WTC11 (cell line): ENCODE data around the gene NR3C2. TPM values are rescaled to one million over a fixed set of nuclear protein-coding genes. Genes with fewer than 3 reads are reported as not detected.

Experiments
- ATAC-seq: fragments of 200-7000 bp; cut with Tn5 transposase; 2 replicates; pipeline ENCODE4 v1.10.0; 2021; ENCODE audit warnings: mild to moderate bottlenecking, moderate library complexity
- CTCF ChIA-PET: fragments of 300-600 bp; sonication (Branson Sonifier 250); formaldehyde crosslinking; loops from one replicate; lab custom pipeline; 2021; ENCODE audit warnings: antibody characterized with exemption; lab: Charles Lee
- POLR2A ChIA-PET: fragments of 350-600 bp; sonication (Branson Sonifier 250); formaldehyde crosslinking; loops from one replicate; lab custom pipeline; 2021; ENCODE audit warnings: antibody characterized with exemption; lab: Charles Lee
- DNase-seq: peaks from one replicate; pipeline ENCODE4 v3.0.0; 2021; ENCODE audit warnings: low spot score
- H3K27ac Mint-ChIP-seq: 2 replicates; pipeline ENCODE4 v1.8.0; 2021; ENCODE audit warnings: mixed read lengths
- H3K27me3 Mint-ChIP-seq: 2 replicates; pipeline ENCODE4 v1.8.0; 2021; ENCODE audit warnings: low read depth, mild to moderate bottlenecking, moderate library complexity, mixed read lengths
- H3K36me3 Mint-ChIP-seq: 2 replicates; pipeline ENCODE4 v1.8.0; 2021; ENCODE audit warnings: mixed read lengths
- H3K4me1 Mint-ChIP-seq: 2 replicates; pipeline ENCODE4 v1.8.0; 2022; ENCODE audit warnings: mixed read lengths
- H3K4me3 Mint-ChIP-seq: 2 replicates; pipeline ENCODE4 v1.8.0; 2021; ENCODE audit warnings: mild to moderate bottlenecking, moderate library complexity, mixed read lengths
- H3K9me3 Mint-ChIP-seq: 2 replicates; pipeline ENCODE4 v1.8.0; 2021; ENCODE audit warnings: mixed read lengths
- ATF6 ChIP-seq: sonication (generic); formaldehyde crosslinking; IDR thresholded peaks from 2 replicates; pipeline ENCODE4 v1.8.1; 2023; ENCODE audit warnings: mild to moderate bottlenecking, missing genetic modification reagents
- CTCF ChIP-seq: fragments of 200-600 bp; IDR thresholded peaks from 2 replicates; pipeline ENCODE4 v1.8.0; 2022; ENCODE audit warnings: antibody characterized with exemption
- E2F1 ChIP-seq: sonication (generic); formaldehyde crosslinking; IDR thresholded peaks from 2 replicates; pipeline ENCODE4 v1.8.0; 2022; ENCODE audit warnings: mild to moderate bottlenecking, missing genetic modification reagents
- GRHL2 ChIP-seq: fragments of 250-450 bp; sonication (Bioruptor Pico); IDR thresholded peaks from 2 replicates; pipeline ENCODE4 v1.8.0; 2022; ENCODE audit warnings: mild to moderate bottlenecking, moderate library complexity; ENCODE audit not compliant: insufficient replicate concordance, severe bottlenecking
- HMGA2 ChIP-seq: fragments of 250-450 bp; sonication (Bioruptor Pico); IDR thresholded peaks from 2 replicates; pipeline ENCODE4 v1.4.0; 2021; ENCODE audit warnings: mild to moderate bottlenecking, moderate library complexity
- NFATC4 ChIP-seq: fragments of 250-450 bp; sonication (Bioruptor Pico); IDR thresholded peaks from 2 replicates; pipeline ENCODE4 v1.9.0; 2021; ENCODE audit warnings: mild to moderate bottlenecking
- NFYB ChIP-seq: sonication (generic); formaldehyde crosslinking; conservative IDR thresholded peaks from 2 replicates; pipeline ENCODE4 v1.8.0; 2022; ENCODE audit warnings: low read depth, missing genetic modification reagents
- NR2C2 ChIP-seq: sonication (generic); formaldehyde crosslinking; IDR thresholded peaks from 2 replicates; pipeline ENCODE4 v1.8.0; 2022; ENCODE audit warnings: mild to moderate bottlenecking, missing genetic modification reagents
- RELA ChIP-seq: sonication (generic); formaldehyde crosslinking; IDR thresholded peaks from 2 replicates; pipeline ENCODE4 v1.8.1; 2022; ENCODE audit warnings: missing genetic modification reagents, mild to moderate bottlenecking, borderline replicate concordance
- SP1 ChIP-seq: sonication (generic); formaldehyde crosslinking; conservative IDR thresholded peaks from 2 replicates; pipeline ENCODE4 v1.8.1; 2022; ENCODE audit warnings: missing genetic modification reagents
- USF1 ChIP-seq: sonication (generic); formaldehyde crosslinking; IDR thresholded peaks from 2 replicates; pipeline ENCODE4 v1.8.0; 2022; ENCODE audit warnings: mild to moderate bottlenecking, missing genetic modification reagents
- ZNF396 ChIP-seq: fragments of 250-450 bp; sonication (Bioruptor Pico); IDR thresholded peaks from 2 replicates; pipeline ENCODE4 v1.8.0; 2021; ENCODE audit warnings: mild to moderate bottlenecking, moderate library complexity, borderline replicate concordance
- ZSCAN18 ChIP-seq: fragments of 250-450 bp; sonication (Bioruptor Pico); IDR thresholded peaks from 2 replicates; pipeline ENCODE4 v2.1.2; 2022; ENCODE audit warnings: mild to moderate bottlenecking, moderate library complexity
- total RNA-seq: library from RNA; stranded (reverse); gene quantifications from 3 replicates; pipeline ENCODE4 v1.2.3, GENCODE V29; 2021
- TF ChIP-seq, protein P1 (sequence below): sonication (generic); formaldehyde crosslinking; IDR thresholded peaks from 2 replicates; pipeline ENCODE4 v1.8.0; 2022; ENCODE audit warnings: missing genetic modification reagents
- TF ChIP-seq, protein P2 (sequence below): sonication (generic); formaldehyde crosslinking; IDR thresholded peaks from 2 replicates; pipeline ENCODE4 v1.8.0; 2022; ENCODE audit warnings: mild to moderate bottlenecking, missing genetic modification reagents

Gene NR3C2
- total RNA-seq, 1 experiment from 2014 or later, result 2.8 TPM

GRCh38 chr4:148116969-148117368, 325.2 kb downstream of the NR3C2 start:
- ATAC-seq, result peak; percentile 91
- Mint-ChIP-seq H3K36me3 (peaks cover 3% of the 10 kb centered on the region), H3K27me3 (peaks cover 11% of the 10 kb centered on the region), H3K27ac (no peak overlapping the region), H3K4me1 (peaks cover 42% of the 10 kb centered on the region), H3K4me3 (no peak overlapping the region), H3K9me3 (peaks cover 18% of the 10 kb centered on the region)
- ChIA-PET POLR2A (no interaction called here), CTCF (no interaction called here)
- TF ChIP-seq, protein P1, sequence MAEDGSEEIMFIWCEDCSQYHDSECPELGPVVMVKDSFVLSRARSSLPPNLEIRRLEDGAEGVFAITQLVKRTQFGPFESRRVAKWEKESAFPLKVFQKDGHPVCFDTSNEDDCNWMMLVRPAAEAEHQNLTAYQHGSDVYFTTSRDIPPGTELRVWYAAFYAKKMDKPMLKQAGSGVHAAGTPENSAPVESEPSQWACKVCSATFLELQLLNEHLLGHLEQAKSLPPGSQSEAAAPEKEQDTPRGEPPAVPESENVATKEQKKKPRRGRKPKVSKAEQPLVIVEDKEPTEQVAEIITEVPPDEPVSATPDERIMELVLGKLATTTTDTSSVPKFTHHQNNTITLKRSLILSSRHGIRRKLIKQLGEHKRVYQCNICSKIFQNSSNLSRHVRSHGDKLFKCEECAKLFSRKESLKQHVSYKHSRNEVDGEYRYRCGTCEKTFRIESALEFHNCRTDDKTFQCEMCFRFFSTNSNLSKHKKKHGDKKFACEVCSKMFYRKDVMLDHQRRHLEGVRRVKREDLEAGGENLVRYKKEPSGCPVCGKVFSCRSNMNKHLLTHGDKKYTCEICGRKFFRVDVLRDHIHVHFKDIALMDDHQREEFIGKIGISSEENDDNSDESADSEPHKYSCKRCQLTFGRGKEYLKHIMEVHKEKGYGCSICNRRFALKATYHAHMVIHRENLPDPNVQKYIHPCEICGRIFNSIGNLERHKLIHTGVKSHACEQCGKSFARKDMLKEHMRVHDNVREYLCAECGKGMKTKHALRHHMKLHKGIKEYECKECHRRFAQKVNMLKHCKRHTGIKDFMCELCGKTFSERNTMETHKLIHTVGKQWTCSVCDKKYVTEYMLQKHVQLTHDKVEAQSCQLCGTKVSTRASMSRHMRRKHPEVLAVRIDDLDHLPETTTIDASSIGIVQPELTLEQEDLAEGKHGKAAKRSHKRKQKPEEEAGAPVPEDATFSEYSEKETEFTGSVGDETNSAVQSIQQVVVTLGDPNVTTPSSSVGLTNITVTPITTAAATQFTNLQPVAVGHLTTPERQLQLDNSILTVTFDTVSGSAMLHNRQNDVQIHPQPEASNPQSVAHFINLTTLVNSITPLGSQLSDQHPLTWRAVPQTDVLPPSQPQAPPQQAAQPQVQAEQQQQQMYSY, result no peak
- TF ChIP-seq ATF6, result no peak
- no peak for TF ChIP-seq HMGA2 (CRISPR knock-in tag)
- TF ChIP-seq E2F1 (CRISPR knock-in tag), result no peak
- TF ChIP-seq SP1, result no peak
- no peak for DNase-seq

- DNase-seq, result no peak
- POLR2A ChIA-PET, result no interaction called here
These were observed 325.9 kb downstream of the NR3C2 start for GRCh38 chr4:148116264-148116663.

DNA sequence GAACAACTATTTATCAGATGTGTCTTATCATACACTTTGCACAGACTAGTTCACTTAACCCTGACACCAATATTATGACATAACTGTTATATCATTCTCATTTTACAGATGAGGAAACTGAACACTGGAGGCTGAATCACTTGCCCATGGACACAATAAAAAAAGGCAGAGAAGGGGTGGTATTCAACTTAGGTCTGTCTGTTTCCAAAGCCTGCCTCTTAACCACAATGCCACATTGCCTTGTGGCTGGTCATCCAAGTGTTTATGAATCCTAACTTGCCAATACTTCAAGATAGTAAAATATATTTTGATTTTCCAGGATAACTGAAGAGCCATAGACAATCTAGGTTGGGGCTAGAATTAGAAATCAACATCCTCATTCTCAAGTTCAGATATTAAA, 327.8 kb downstream of the NR3C2 start:
- POLR2A ChIA-PET, result no interaction called here
- TF ChIP-seq ZSCAN18 (CRISPR knock-in tag) (no peak), RELA (no peak), NFYB (CRISPR knock-in tag) (no peak), NR2C2 (CRISPR knock-in tag) (no peak), E2F1 (CRISPR knock-in tag) (no peak), CTCF (no peak), USF1 (CRISPR knock-in tag) (no peak)
- peaks cover 48% of the 10 kb centered on the region for H3K4me1 Mint-ChIP-seq

More at GRCh38 chr4:148116264-148116663, 325.9 kb downstream of the NR3C2 start:
- Mint-ChIP-seq H3K9me3 (peaks cover 11% of the 10 kb centered on the region), H3K4me3 (no peak overlapping the region), H3K27ac (no peak overlapping the region), H3K4me1 (peaks cover 48% of the 10 kb centered on the region), H3K36me3 (no peaks in the 10 kb centered on the region; the same call in 1 of the 2 replicates), H3K27me3 (peaks cover 11% of the 10 kb centered on the region)
- CTCF ChIA-PET, result no interaction called here
- ATAC-seq, result no peak
- TF ChIP-seq, protein P2, sequence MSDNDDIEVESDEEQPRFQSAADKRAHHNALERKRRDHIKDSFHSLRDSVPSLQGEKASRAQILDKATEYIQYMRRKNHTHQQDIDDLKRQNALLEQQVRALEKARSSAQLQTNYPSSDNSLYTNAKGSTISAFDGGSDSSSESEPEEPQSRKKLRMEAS, result no peak
- TF ChIP-seq GRHL2 (no peak), ZNF396 (CRISPR knock-in tag) (no peak), NFATC4 (CRISPR knock-in tag) (no peak)

More for the DNA sequence above, 327.8 kb downstream of the NR3C2 start:
- CTCF ChIA-PET, result no interaction called here
- Mint-ChIP-seq H3K36me3 (no peaks in the 10 kb centered on the region; the same call in 1 of the 2 replicates), H3K27ac (no peak overlapping the region), H3K27me3 (peaks cover 11% of the 10 kb centered on the region), H3K4me3 (no peak overlapping the region), H3K9me3 (peaks cover 4% of the 10 kb centered on the region)
- ATAC-seq (no peak), DNase-seq (no peak)
